GM21619 (cell line): ENCODE data around the gene SMIM28.
A peak's percentile ranks its signal among the peaks of the same experiment; 100 is the strongest.

Source experiments
- ATAC-seq: cut with Tn5 transposase; IDR thresholded peaks from one replicate; pipeline ENCODE4 v1.9.1; 2021; ENCODE audit not compliant: unreplicated experiment

SMIM28 gene

GRCh38 chr6:138372711-138373463 is 4.8 kb upstream of the SMIM28 start:
- ATAC-seq, result no peak

- ATAC-seq, result no peak
These were observed 3.5 kb upstream of the SMIM28 start for GRCh38 chr6:138374230-138374629.

GRCh38 chr6:138374815-138375214 is 2.9 kb upstream of the SMIM28 start:
- no peak for ATAC-seq

GRCh38 chr6:138377042-138377441 is 663 bp upstream of the SMIM28 start:
- ATAC-seq, result no peak

GRCh38 chr6:138378463-138378862 is 758 bp downstream of the SMIM28 start:
- no peak for ATAC-seq

- no peak for ATAC-seq
These were observed 5.0 kb downstream of the SMIM28 start for GRCh38 chr6:138382498-138383265.

GRCh38 chr6:138383776-138384175 is 6.1 kb downstream of the SMIM28 start:
- ATAC-seq, result no peak

- no peak for ATAC-seq
These were observed 9.2 kb downstream of the SMIM28 start for GRCh38 chr6:138386897-138387296.

- ATAC-seq, result no peak
These were observed 10.1 kb downstream of the SMIM28 start for GRCh38 chr6:138387577-138388368.

- ATAC-seq, result no peak
These were observed 11.8 kb downstream of the SMIM28 start for GRCh38 chr6:138389551-138389950.

GRCh38 chr6:138393871-138394783 is 16.4 kb downstream of the SMIM28 start:
- ATAC-seq, result no peak

- ATAC-seq, result no peak
These were observed 19.0 kb downstream of the SMIM28 start for GRCh38 chr6:138396709-138397108.

- ATAC-seq, result no peak
These were observed 19.7 kb downstream of the SMIM28 start for GRCh38 chr6:138397128-138398122.

- no peak for ATAC-seq
These were observed 22.6 kb downstream of the SMIM28 start for GRCh38 chr6:138400326-138400725.

- ATAC-seq, result no peak
These were observed 24.5 kb downstream of the SMIM28 start for GRCh38 chr6:138401960-138402837.

- no peak for ATAC-seq
These were observed 25.1 kb downstream of the SMIM28 start for GRCh38 chr6:138402838-138403187.

- peak; percentile 12 for ATAC-seq
These were observed 25.7 kb downstream of the SMIM28 start for GRCh38 chr6:138403324-138403800.
